ENCODE data around the gene TMEM167B. TPM values are rescaled to one million over a fixed set of nuclear protein-coding genes. Genes with fewer than 3 reads are reported as not detected.

Gene TMEM167B
- total RNA-seq, 2 experiments from 2014 or later, result 20.8 to 21.2 TPM

- Mint-ChIP-seq H3K9me3 (ENCODE audit: insufficient read depth) (no peaks in the 10 kb centered on the region), H3K4me3 (no peak overlapping the region), H3K27me3 (ENCODE audit: low read depth) (peaks cover 6% of the 10 kb centered on the region), H3K4me1 (ENCODE audit: low read depth) (peaks cover 24% of the 10 kb centered on the region), H3K36me3 (ENCODE audit: low read depth) (peaks cover 11% of the 10 kb centered on the region), H3K27ac (no peak overlapping the region)
- ChIA-PET POLR2A (no interaction called here), CTCF (interaction anchor here (2.8 kb wide), 1 partner anchor 8 kb away, joined by 27 read pairs; a partner anchor contains a TSS)
- ATAC-seq (no peak), DNase-seq (no peak)
These were observed 14.0 kb downstream of the TMEM167B start for GRCh38 chr1:109104364-109105151.

GRCh38 chr1:109105881-109106280 lies 15.3 kb downstream of the TMEM167B start:
- peaks cover 15% of the 10 kb centered on the region for H3K27me3 Mint-ChIP-seq (ENCODE audit: low read depth)
- ATAC-seq, result no peak
- no peak overlapping the region for H3K4me3 Mint-ChIP-seq
- POLR2A ChIA-PET, result no interaction called here
- peaks cover 29% of the 10 kb centered on the region for H3K4me1 Mint-ChIP-seq (ENCODE audit: low read depth)
- H3K27ac Mint-ChIP-seq, result no peak overlapping the region
- DNase-seq, result no peak
- peaks cover 7% of the 10 kb centered on the region for H3K36me3 Mint-ChIP-seq (ENCODE audit: low read depth)
- CTCF ChIA-PET, result no interaction called here
- no peaks in the 10 kb centered on the region for H3K9me3 Mint-ChIP-seq (ENCODE audit: insufficient read depth)

GRCh38 chr1:109107785-109108184 lies 17.2 kb downstream of the TMEM167B start:
- no peak for ATAC-seq
- CTCF ChIA-PET, result interaction anchor here (1.0 to 1.5 kb wide), 2 partner anchors 8 to 94 kb away, joined by 3 to 8 read pairs; no protein-coding TSS in a partner anchor
- Mint-ChIP-seq H3K4me3 (no peak overlapping the region), H3K4me1 (ENCODE audit: low read depth) (peaks cover 34% of the 10 kb centered on the region), H3K27ac (no peak overlapping the region), H3K27me3 (ENCODE audit: low read depth) (peaks cover 23% of the 10 kb centered on the region), H3K36me3 (ENCODE audit: low read depth) (peaks cover 4% of the 10 kb centered on the region), H3K9me3 (ENCODE audit: insufficient read depth) (no peaks in the 10 kb centered on the region)
- POLR2A ChIA-PET, result no interaction called here
- no peak for DNase-seq

GRCh38 chr1:109109906-109110305 lies 19.3 kb downstream of the TMEM167B start:
- Mint-ChIP-seq H3K27me3 (ENCODE audit: low read depth) (peaks cover 25% of the 10 kb centered on the region), H3K4me3 (no peak overlapping the region), H3K36me3 (ENCODE audit: low read depth) (no peaks in the 10 kb centered on the region), H3K27ac (no peak overlapping the region), H3K9me3 (ENCODE audit: insufficient read depth) (no peaks in the 10 kb centered on the region), H3K4me1 (ENCODE audit: low read depth) (peaks cover 49% of the 10 kb centered on the region)
- ChIA-PET POLR2A (interaction anchor here (0.7 to 7.2 kb wide), 2 partner anchors 10 to 185 kb away, joined by 3 to 50 read pairs; no protein-coding TSS in a partner anchor), CTCF (interaction anchor here (0.8 to 4.3 kb wide), 8 partner anchors 10 to 281 kb away, joined by 3 to 80 read pairs (median 3); partner anchors contain the start of gene WDR47)
- DNase-seq, result no peak
- no peak for ATAC-seq

- POLR2A ChIA-PET, result interaction anchor here (1.2 to 7.2 kb wide), 2 partner anchors 11 to 91 kb away, joined by 5 to 50 read pairs; no protein-coding TSS in a partner anchor
- Mint-ChIP-seq H3K27ac (no peak overlapping the region), H3K4me1 (ENCODE audit: low read depth) (peaks cover 41% of the 10 kb centered on the region), H3K4me3 (no peak overlapping the region), H3K36me3 (ENCODE audit: low read depth) (no peaks in the 10 kb centered on the region), H3K9me3 (ENCODE audit: insufficient read depth) (no peaks in the 10 kb centered on the region), H3K27me3 (ENCODE audit: low read depth) (peaks cover 26% of the 10 kb centered on the region)
- no peak for DNase-seq
- ATAC-seq, result no peak
- CTCF ChIA-PET, result interaction anchor here (0.9 to 4.6 kb wide), 18 partner anchors 9 to 465 kb away, joined by 3 to 80 read pairs (median 7); partner anchors contain the start of genes PRPF38B and SARS1
These were observed 21.0 kb downstream of the TMEM167B start for GRCh38 chr1:109111386-109112055.

GRCh38 chr1:109112056-109112651 lies 21.6 kb downstream of the TMEM167B start:
- DNase-seq (no peak), ATAC-seq (no peak)
- Mint-ChIP-seq H3K9me3 (ENCODE audit: insufficient read depth) (no peaks in the 10 kb centered on the region), H3K27ac (no peak overlapping the region), H3K4me1 (ENCODE audit: low read depth) (peaks cover 35% of the 10 kb centered on the region), H3K4me3 (no peak overlapping the region), H3K27me3 (ENCODE audit: low read depth) (peaks cover 26% of the 10 kb centered on the region), H3K36me3 (ENCODE audit: low read depth) (no peaks in the 10 kb centered on the region)
- CTCF ChIA-PET, result interaction anchor here (0.6 to 4.6 kb wide), 39 partner anchors 9 to 451 kb away, joined by 3 to 80 read pairs (median 6); partner anchors contain the start of genes HENMT1, PRPF38B, SARS1 and TAF13
- POLR2A ChIA-PET, result interaction anchor here (1.2 to 7.2 kb wide), 2 partner anchors 12 to 92 kb away, joined by 5 to 50 read pairs; no protein-coding TSS in a partner anchor

GRCh38 chr1:109112652-109113285 lies 22.2 kb downstream of the TMEM167B start:
- Mint-ChIP-seq H3K27ac (peak overlapping the region; percentile 58), H3K4me1 (ENCODE audit: low read depth) (peaks cover 33% of the 10 kb centered on the region), H3K36me3 (ENCODE audit: low read depth) (no peaks in the 10 kb centered on the region), H3K9me3 (ENCODE audit: insufficient read depth) (no peaks in the 10 kb centered on the region), H3K4me3 (peak overlapping the region; percentile 72), H3K27me3 (ENCODE audit: low read depth) (peaks cover 26% of the 10 kb centered on the region)
- ChIA-PET POLR2A (interaction anchor here (0.6 to 7.2 kb wide), 2 partner anchors 12 to 37 kb away, joined by 3 to 50 read pairs; partner anchors contain the start of gene TAF13), CTCF (interaction anchor here (0.6 to 4.6 kb wide), 47 partner anchors 9 to 1226 kb away, joined by 3 to 80 read pairs (median 5); partner anchors contain the start of genes HENMT1, PRPF38B, RBM15 and SARS1)
- DNase-seq (peak; percentile 91), ATAC-seq (peak; percentile 63)

GRCh38 chr1:109113590-109114341 lies 23.2 kb downstream of the TMEM167B start, which contains the start of gene ELAPOR1:
Gene ELAPOR1 (plus strand): TSS chr1:109114115. CDS start chr1:109114184, 69 bp downstream.
- ChIA-PET CTCF (interaction anchor here (0.7 to 4.6 kb wide), 24 partner anchors 10 to 419 kb away, joined by 3 to 80 read pairs (median 6); partner anchors contain the start of gene TAF13), POLR2A (interaction anchor here (7.2 kb wide), 1 partner anchor 13 kb away, joined by 50 read pairs; no protein-coding TSS in a partner anchor)
- Mint-ChIP-seq H3K27ac (peak within 1 kb of the TSS; percentile 58), H3K4me1 (ENCODE audit: low read depth) (peaks cover 33% of the 10 kb centered on the region), H3K36me3 (ENCODE audit: low read depth) (no peaks in the 10 kb centered on the region), H3K27me3 (ENCODE audit: low read depth) (peaks cover 22% of the 10 kb centered on the region), H3K9me3 (ENCODE audit: insufficient read depth) (no peaks in the 10 kb centered on the region), H3K4me3 (peak within 1 kb of the TSS; percentile 77)
- peak; percentile 90 for ATAC-seq
- peak; percentile 92 for DNase-seq

GRCh38 chr1:109114342-109114674 lies 23.7 kb downstream of the TMEM167B start:
- Mint-ChIP-seq H3K9me3 (ENCODE audit: insufficient read depth) (no peaks in the 10 kb centered on the region), H3K4me1 (ENCODE audit: low read depth) (peaks cover 33% of the 10 kb centered on the region), H3K4me3 (peak overlapping the region; percentile 77), H3K27ac (no peak overlapping the region), H3K36me3 (ENCODE audit: low read depth) (no peaks in the 10 kb centered on the region), H3K27me3 (ENCODE audit: low read depth) (peaks cover 20% of the 10 kb centered on the region)
- ChIA-PET CTCF (interaction anchor here (0.7 to 4.6 kb wide), 7 partner anchors 14 to 286 kb away, joined by 3 to 30 read pairs (median 3); no protein-coding TSS in a partner anchor), POLR2A (interaction anchor here (7.2 kb wide), 1 partner anchor 14 kb away, joined by 50 read pairs; no protein-coding TSS in a partner anchor)
- DNase-seq, result no peak
- no peak for ATAC-seq

- Mint-ChIP-seq H3K27ac (no peak overlapping the region), H3K4me1 (ENCODE audit: low read depth) (peaks cover 24% of the 10 kb centered on the region), H3K27me3 (ENCODE audit: low read depth) (peaks cover 12% of the 10 kb centered on the region), H3K36me3 (ENCODE audit: low read depth) (no peaks in the 10 kb centered on the region), H3K4me3 (no peak overlapping the region), H3K9me3 (ENCODE audit: insufficient read depth) (no peaks in the 10 kb centered on the region)
- ChIA-PET POLR2A (no interaction called here), CTCF (interaction anchor here (0.9 to 4.6 kb wide), 2 partner anchors 78 to 286 kb away, joined by 3 to 20 read pairs; no protein-coding TSS in a partner anchor)
- ATAC-seq (no peak), DNase-seq (no peak)
These were observed 25.1 kb downstream of the TMEM167B start for GRCh38 chr1:109115685-109116084.

All from activated CD8-positive, alpha-beta T cell treated with anti-CD3 and anti-CD28 coated beads, Interleukin-2, amount 10 ng/mL, durations not matched to agents 7 days and 5 days (primary cell).